GM12872 (cell line): ENCODE data around the gene AP3B1.

Source experiments
- TF ChIP-seq, protein P1 (sequence below): IDR thresholded peaks from 3 replicates; pipeline ENCODE4 v1.5.1; 2011; ENCODE audit warnings: low read depth, mild to moderate bottlenecking, low read length, moderate library complexity; ENCODE audit not compliant: insufficient read depth

The AP3B1 gene, protein sequence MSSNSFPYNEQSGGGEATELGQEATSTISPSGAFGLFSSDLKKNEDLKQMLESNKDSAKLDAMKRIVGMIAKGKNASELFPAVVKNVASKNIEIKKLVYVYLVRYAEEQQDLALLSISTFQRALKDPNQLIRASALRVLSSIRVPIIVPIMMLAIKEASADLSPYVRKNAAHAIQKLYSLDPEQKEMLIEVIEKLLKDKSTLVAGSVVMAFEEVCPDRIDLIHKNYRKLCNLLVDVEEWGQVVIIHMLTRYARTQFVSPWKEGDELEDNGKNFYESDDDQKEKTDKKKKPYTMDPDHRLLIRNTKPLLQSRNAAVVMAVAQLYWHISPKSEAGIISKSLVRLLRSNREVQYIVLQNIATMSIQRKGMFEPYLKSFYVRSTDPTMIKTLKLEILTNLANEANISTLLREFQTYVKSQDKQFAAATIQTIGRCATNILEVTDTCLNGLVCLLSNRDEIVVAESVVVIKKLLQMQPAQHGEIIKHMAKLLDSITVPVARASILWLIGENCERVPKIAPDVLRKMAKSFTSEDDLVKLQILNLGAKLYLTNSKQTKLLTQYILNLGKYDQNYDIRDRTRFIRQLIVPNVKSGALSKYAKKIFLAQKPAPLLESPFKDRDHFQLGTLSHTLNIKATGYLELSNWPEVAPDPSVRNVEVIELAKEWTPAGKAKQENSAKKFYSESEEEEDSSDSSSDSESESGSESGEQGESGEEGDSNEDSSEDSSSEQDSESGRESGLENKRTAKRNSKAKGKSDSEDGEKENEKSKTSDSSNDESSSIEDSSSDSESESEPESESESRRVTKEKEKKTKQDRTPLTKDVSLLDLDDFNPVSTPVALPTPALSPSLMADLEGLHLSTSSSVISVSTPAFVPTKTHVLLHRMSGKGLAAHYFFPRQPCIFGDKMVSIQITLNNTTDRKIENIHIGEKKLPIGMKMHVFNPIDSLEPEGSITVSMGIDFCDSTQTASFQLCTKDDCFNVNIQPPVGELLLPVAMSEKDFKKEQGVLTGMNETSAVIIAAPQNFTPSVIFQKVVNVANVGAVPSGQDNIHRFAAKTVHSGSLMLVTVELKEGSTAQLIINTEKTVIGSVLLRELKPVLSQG

DNA sequence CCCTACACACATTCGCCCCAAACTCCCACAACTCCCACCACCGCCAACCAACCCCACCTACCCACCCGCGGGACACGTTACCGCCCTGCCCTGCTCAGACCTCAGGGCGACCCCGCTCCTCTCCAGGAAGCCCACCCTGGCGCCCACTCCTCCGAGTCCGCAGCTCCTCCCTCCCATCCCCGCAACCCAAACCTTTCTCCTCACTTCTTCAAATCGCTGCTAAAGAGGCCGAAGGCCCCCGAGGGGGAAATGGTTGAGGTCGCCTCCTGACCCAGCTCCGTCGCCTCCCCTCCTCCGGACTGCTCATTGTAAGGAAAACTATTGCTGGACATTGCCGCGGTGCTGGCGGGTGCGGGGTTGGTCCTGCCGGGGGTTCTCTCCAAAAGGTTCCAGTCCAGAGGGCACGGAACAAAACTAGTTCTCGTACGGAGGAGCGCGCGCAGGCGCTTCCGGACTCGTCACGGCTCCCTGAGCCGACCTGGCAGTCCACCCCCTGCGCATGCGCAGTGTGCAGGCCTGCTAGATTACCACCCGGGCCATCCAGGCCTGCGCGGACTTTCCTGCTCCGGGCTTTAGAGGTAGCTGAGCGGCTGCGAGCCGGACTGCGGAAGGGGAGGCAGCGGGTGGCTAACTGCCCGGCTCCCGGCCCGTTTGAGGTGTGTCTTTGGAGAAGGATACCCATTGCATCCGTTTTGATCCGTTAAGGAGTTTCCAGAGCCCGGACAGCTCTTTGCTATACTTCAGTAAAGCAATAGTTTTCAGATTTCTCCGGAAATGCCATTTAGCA lies at the start of gene AP3B1:
Gene AP3B1, minus strand, starts transcription at position 451 of the 787 bp plus-strand sequence. Its CDS starts 119 bp downstream, at position 332.
- TF ChIP-seq, protein P1, sequence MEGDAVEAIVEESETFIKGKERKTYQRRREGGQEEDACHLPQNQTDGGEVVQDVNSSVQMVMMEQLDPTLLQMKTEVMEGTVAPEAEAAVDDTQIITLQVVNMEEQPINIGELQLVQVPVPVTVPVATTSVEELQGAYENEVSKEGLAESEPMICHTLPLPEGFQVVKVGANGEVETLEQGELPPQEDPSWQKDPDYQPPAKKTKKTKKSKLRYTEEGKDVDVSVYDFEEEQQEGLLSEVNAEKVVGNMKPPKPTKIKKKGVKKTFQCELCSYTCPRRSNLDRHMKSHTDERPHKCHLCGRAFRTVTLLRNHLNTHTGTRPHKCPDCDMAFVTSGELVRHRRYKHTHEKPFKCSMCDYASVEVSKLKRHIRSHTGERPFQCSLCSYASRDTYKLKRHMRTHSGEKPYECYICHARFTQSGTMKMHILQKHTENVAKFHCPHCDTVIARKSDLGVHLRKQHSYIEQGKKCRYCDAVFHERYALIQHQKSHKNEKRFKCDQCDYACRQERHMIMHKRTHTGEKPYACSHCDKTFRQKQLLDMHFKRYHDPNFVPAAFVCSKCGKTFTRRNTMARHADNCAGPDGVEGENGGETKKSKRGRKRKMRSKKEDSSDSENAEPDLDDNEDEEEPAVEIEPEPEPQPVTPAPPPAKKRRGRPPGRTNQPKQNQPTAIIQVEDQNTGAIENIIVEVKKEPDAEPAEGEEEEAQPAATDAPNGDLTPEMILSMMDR: no peak

DNA sequence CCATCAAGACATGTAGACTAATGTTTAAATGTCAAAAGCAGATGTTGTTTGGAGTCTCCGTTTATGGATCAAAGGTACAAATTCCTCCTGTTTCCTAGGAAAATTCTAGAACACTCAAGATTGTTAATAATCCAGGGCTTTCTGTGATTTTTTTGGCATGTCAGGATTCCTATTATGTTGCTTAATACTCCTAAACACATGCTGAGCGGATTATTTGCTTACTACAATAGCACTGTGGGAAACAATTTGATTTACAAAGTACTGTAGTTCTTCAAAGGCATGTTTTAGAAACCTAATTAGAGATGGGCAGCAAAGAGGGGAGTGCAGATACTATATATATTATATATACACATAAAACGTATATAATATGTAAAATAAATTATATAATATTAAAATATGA lies 46.9 kb upstream of the AP3B1 start:
- TF ChIP-seq, protein P1: no peak

DNA sequence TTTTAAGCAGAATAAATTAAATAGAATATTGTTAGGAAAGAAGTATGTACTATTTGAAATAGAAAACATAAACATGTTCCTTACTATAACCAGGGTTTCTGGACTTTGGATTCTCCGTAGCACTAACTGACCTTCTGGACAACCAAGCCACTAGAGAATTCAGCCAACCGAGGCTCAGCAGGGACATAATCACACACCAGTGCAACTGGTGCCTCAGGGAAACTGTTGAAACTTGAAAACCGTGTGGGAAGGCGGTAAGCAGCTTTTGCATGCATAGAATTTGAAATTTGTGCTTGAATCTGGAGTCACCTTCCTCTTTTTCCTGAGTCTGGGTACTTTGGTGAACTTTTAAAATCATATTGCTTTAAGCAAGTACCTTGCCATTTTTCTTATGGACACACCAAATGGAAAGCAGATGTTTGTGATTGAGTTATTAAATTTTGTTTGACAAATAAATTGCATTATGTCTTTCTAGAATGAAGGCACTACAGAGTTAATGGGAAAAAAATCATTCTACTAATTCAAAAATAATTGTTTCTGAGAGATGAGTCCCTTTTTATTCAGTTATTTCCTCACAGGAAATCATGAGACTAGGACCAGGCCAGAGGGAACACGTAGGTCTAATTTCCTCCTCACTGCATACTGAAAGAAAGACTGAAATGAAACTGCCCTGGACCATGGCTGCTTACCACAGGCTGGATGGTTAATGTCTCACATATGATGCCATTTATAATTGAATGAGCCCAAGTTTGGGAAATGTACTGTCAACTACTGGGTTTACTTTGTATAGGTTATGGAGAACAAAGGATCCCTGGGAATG lies 45.3 kb upstream of the AP3B1 start:
- TF ChIP-seq, protein P1: no peak

DNA sequence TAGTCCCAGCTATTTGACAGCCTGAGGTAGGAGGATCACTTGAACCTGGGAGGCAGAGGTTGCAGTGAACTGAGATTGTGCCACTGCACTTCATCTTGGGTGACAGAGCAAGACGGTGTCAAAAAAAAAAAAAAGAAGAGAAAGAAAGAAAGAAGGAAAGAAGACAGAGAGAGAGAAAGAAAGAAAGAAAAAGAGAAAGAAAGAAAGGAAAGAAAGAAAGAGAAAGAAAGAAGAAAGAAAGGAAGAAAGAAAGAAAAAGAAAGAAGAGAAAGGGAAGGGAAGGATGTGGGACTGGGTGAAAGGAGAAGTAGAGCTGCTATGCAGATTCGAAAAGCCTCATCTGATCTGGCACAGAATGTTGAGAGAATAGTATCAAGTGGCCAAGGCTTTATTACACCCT lies 42.2 kb upstream of the AP3B1 start:
- TF ChIP-seq, protein P1: no peak

DNA sequence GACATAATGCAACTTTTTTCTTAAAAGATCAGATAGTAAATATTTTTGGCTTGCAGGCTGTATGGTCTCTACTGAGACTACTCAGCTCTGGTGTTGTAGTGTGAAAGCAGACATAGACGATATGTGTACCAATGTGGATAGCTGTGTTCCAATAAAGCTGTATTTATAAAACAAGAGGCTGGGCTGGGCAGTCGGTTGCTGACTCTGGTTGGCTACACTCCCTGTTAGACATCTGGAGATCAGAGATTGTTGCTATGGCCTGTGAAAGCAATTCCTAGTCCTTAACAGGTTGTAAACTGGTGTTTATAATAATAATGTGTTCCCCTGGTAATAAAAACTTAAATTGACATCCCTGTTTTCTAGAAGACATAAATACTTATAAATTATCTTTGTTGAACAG lies 41.5 kb upstream of the AP3B1 start:
- TF ChIP-seq, protein P1: no peak

DNA sequence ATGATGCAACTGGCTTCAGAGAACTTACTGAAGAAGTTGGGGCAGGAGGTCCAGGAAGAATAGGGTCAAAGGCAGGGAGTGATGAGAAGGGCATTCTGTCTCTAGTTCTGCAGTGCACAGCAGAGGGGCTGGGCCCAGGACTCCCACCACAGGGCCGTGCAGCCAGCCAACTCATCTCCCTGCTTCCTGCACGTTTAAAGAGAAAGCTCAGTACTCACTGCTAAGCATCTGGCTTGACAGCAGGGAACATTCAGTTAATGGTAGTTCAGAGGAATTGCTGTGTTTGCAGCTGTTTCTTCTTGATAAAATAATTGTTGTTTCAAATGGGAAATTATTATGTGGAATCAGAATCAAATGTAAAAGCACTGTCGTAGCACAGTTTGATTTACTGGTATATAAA lies 40.3 kb upstream of the AP3B1 start:
- TF ChIP-seq, protein P1: no peak
